8988T (cell line): Measurements from ENCODE around the gene SH3RF3.
"Not testable (repeated sequence)": the region's sequence is repeated elsewhere in the genome, so short reads cannot be mapped to it uniquely, and the experiment has no call there.

Experiments
- DNase-seq: peaks from one replicate; pipeline ENCODE4 v3.0.0; 2011

The SH3RF3 gene

GRCh38 chr2:109128616-109129355 is at the start of gene SH3RF3:
Gene SH3RF3, plus strand, starts transcription at chr2:109129205.
- peak; percentile 82 for DNase-seq

- DNase-seq: no peak
Measured at GRCh38 chr2:109079590-109079989, 49.4 kb upstream of the SH3RF3 start.

GRCh38 chr2:109080109-109080508 is 48.9 kb upstream of the SH3RF3 start:
- DNase-seq: no peak

GRCh38 chr2:109080757-109081156 is 48.2 kb upstream of the SH3RF3 start:
- DNase-seq: no peak

GRCh38 chr2:109081374-109081773 is 47.6 kb upstream of the SH3RF3 start:
- DNase-seq: no peak

- DNase-seq: no peak
Measured at GRCh38 chr2:109083771-109084170, 45.2 kb upstream of the SH3RF3 start.

- DNase-seq: no peak
Measured at GRCh38 chr2:109084341-109084740, 44.7 kb upstream of the SH3RF3 start.

GRCh38 chr2:109085912-109086742 is 42.9 kb upstream of the SH3RF3 start:
- DNase-seq: no peak

- no peak for DNase-seq
Measured at GRCh38 chr2:109086743-109087020, 42.3 kb upstream of the SH3RF3 start.

- DNase-seq: no peak
Measured at GRCh38 chr2:109087055-109087663, 41.8 kb upstream of the SH3RF3 start.

GRCh38 chr2:109089602-109090300 is 39.3 kb upstream of the SH3RF3 start:
- DNase-seq: no peak

GRCh38 chr2:109091526-109091925 is 37.5 kb upstream of the SH3RF3 start:
- no peak for DNase-seq

GRCh38 chr2:109094144-109094543 is 34.9 kb upstream of the SH3RF3 start:
- DNase-seq: no peak

GRCh38 chr2:109098251-109098920 is 30.6 kb upstream of the SH3RF3 start:
- no peak for DNase-seq

GRCh38 chr2:109098921-109099273 is 30.1 kb upstream of the SH3RF3 start:
- no peak for DNase-seq

GRCh38 chr2:109102588-109103233 is 26.3 kb upstream of the SH3RF3 start:
- no peak for DNase-seq

GRCh38 chr2:109105113-109105512 is 23.9 kb upstream of the SH3RF3 start:
- no peak for DNase-seq

GRCh38 chr2:109108740-109109139 is 20.3 kb upstream of the SH3RF3 start:
- DNase-seq: no peak

- no peak for DNase-seq
Measured at GRCh38 chr2:109109342-109109741, 19.7 kb upstream of the SH3RF3 start.

GRCh38 chr2:109110170-109110569 is 18.8 kb upstream of the SH3RF3 start:
- DNase-seq: no peak

GRCh38 chr2:109117181-109117580 is 11.8 kb upstream of the SH3RF3 start:
- DNase-seq: not testable (repeated sequence)

- no peak for DNase-seq
Measured at GRCh38 chr2:109117780-109118179, 11.2 kb upstream of the SH3RF3 start.
